HEK293 (cell line): ENCODE results near the gene CSNK1E.

ENCODE experiments used
- CTCF ChIP-seq: fragments of 450-650 bp; formaldehyde crosslinking; IDR thresholded peaks from 2 replicates; pipeline ENCODE4 v1.5.1; 2016; ENCODE audit warnings: missing biosample characterization, missing genetic modification characterization
- EGR2 ChIP-seq: fragments of 450-650 bp; formaldehyde crosslinking; IDR thresholded peaks from 2 replicates; pipeline ENCODE4 v1.5.1; 2016; ENCODE audit warnings: low read depth, missing biosample characterization, missing genetic modification characterization
- INSM2 ChIP-seq: fragments of 450-650 bp; formaldehyde crosslinking; IDR thresholded peaks from 2 replicates; pipeline ENCODE4 v1.5.1; 2016; ENCODE audit warnings: missing biosample characterization, missing genetic modification characterization
- KLF1 ChIP-seq: fragments of 450-650 bp; formaldehyde crosslinking; IDR thresholded peaks from 2 replicates; pipeline ENCODE4 v1.5.1; 2016; ENCODE audit warnings: missing biosample characterization, missing genetic modification characterization
- KLF17 ChIP-seq: fragments of 450-650 bp; formaldehyde crosslinking; IDR thresholded peaks from 2 replicates; pipeline ENCODE4 v1.5.1; 2016; ENCODE audit warnings: missing biosample characterization, missing genetic modification characterization
- KLF8 ChIP-seq: fragments of 450-650 bp; formaldehyde crosslinking; IDR thresholded peaks from 2 replicates; pipeline ENCODE4 v1.5.1; 2016; ENCODE audit warnings: missing biosample characterization, missing genetic modification characterization
- MEIS1 ChIP-seq: sonication (generic); formaldehyde crosslinking; IDR thresholded peaks from 2 replicates; pipeline ENCODE4 v1.8.1; 2022; ENCODE audit warnings: missing genetic modification reagents, mild to moderate bottlenecking, borderline replicate concordance
- SCRT1 ChIP-seq: fragments of 450-650 bp; formaldehyde crosslinking; IDR thresholded peaks from 2 replicates; pipeline ENCODE4 v1.5.1; 2016; ENCODE audit warnings: missing biosample characterization, missing genetic modification characterization, borderline replicate concordance
- SP2 ChIP-seq: fragments of 450-650 bp; formaldehyde crosslinking; IDR thresholded peaks from 2 replicates; pipeline ENCODE4 v1.5.1; 2016; ENCODE audit warnings: missing biosample characterization, missing genetic modification characterization
- SP7 ChIP-seq: fragments of 450-650 bp; formaldehyde crosslinking; IDR thresholded peaks from 2 replicates; pipeline ENCODE4 v1.5.1; 2016; ENCODE audit warnings: missing biosample characterization, missing genetic modification characterization
- ZEB2 ChIP-seq: fragments of 450-650 bp; formaldehyde crosslinking; IDR thresholded peaks from 2 replicates; pipeline ENCODE4 v1.5.1; 2016; ENCODE audit warnings: missing biosample characterization, missing genetic modification characterization
- ZFHX2 ChIP-seq: fragments of 450-650 bp; formaldehyde crosslinking; conservative IDR thresholded peaks from 2 replicates; pipeline ENCODE4 v1.5.1; 2016; ENCODE audit warnings: missing biosample characterization, missing genetic modification characterization
- ZNF10 ChIP-seq: fragments of 450-650 bp; formaldehyde crosslinking; IDR thresholded peaks from 2 replicates; pipeline ENCODE4 v1.5.1; 2017; ENCODE audit warnings: missing biosample characterization, missing genetic modification characterization
- ZNF423 ChIP-seq: fragments of 450-650 bp; formaldehyde crosslinking; IDR thresholded peaks from 2 replicates; pipeline ENCODE4 v1.5.1; 2016; ENCODE audit warnings: missing biosample characterization, missing genetic modification characterization
- ZNF501 ChIP-seq: fragments of 450-650 bp; formaldehyde crosslinking; IDR thresholded peaks from 2 replicates; pipeline ENCODE4 v1.5.1; 2016; ENCODE audit warnings: missing biosample characterization, missing genetic modification characterization
- ZNF529 ChIP-seq: fragments of 450-650 bp; formaldehyde crosslinking; IDR thresholded peaks from 2 replicates; pipeline ENCODE4 v1.5.1; 2017; ENCODE audit warnings: missing genetic modification characterization, missing biosample characterization; ENCODE audit not compliant: insufficient replicate concordance
- ZNF600 ChIP-seq: fragments of 450-650 bp; formaldehyde crosslinking; IDR thresholded peaks from 2 replicates; pipeline ENCODE4 v1.5.1; 2016; ENCODE audit warnings: missing biosample characterization, missing genetic modification characterization
- ZSCAN4 ChIP-seq: fragments of 450-650 bp; formaldehyde crosslinking; IDR thresholded peaks from 2 replicates; pipeline ENCODE4 v1.5.1; 2017; ENCODE audit warnings: missing biosample characterization, missing genetic modification characterization
- TF ChIP-seq, protein P1 (sequence below): fragments of 450-650 bp; formaldehyde crosslinking; IDR thresholded peaks from 2 replicates; pipeline ENCODE4 v1.5.1; 2017; ENCODE audit warnings: missing biosample characterization, missing genetic modification characterization
- TF ChIP-seq, protein P2 (sequence below): fragments of 450-650 bp; formaldehyde crosslinking; IDR thresholded peaks from 2 replicates; pipeline ENCODE4 v1.5.0; 2017; ENCODE audit warnings: missing biosample characterization, missing genetic modification characterization, borderline replicate concordance
- TF ChIP-seq, protein P3 (sequence below): fragments of 450-650 bp; formaldehyde crosslinking; IDR thresholded peaks from 2 replicates; pipeline ENCODE4 v1.5.1; 2016; ENCODE audit warnings: missing biosample characterization, missing genetic modification characterization
- TF ChIP-seq, protein P4 (sequence below): fragments of 450-650 bp; formaldehyde crosslinking; IDR thresholded peaks from 2 replicates; pipeline ENCODE4 v1.5.1; 2016; ENCODE audit warnings: missing biosample characterization, missing genetic modification characterization, borderline replicate concordance

CSNK1E gene

DNA sequence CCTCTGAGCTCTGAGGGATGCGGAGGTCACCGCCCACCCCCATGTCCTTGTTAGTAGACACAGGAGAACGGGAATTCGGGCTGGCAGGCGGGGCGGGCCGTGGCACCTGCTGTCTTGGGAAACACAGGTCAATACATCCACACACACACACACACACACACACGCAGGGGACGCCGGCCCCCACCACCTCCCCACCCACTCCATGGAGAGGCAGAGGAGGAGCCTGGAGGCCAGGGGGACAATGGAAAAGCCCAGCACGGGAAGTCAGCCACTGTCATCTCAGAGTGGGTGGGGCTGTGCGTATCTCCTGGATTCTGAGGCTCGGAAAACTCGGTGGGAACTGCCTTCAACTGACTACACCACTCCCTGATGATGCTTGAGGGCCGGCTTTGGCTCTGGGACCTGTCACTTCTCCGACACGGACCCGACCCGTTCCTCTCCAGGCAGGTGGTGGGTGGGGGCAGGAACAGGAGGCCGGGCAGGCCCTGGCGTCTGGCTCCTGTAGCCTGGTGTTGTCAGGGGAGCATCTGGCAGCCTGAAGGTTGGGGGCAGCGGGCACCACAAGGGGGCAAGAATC is 25.9 kb downstream of the CSNK1E start (continued):
- TF ChIP-seq, protein P1, sequence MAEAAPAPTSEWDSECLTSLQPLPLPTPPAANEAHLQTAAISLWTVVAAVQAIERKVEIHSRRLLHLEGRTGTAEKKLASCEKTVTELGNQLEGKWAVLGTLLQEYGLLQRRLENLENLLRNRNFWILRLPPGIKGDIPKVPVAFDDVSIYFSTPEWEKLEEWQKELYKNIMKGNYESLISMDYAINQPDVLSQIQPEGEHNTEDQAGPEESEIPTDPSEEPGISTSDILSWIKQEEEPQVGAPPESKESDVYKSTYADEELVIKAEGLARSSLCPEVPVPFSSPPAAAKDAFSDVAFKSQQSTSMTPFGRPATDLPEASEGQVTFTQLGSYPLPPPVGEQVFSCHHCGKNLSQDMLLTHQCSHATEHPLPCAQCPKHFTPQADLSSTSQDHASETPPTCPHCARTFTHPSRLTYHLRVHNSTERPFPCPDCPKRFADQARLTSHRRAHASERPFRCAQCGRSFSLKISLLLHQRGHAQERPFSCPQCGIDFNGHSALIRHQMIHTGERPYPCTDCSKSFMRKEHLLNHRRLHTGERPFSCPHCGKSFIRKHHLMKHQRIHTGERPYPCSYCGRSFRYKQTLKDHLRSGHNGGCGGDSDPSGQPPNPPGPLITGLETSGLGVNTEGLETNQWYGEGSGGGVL, result 0 out of 2 replicates have a peak, but pooled peaks have one; percentile 30
- TF ChIP-seq CTCF, result peak; percentile 27; the same call in 1 of the 2 replicates
- TF ChIP-seq, protein P2, sequence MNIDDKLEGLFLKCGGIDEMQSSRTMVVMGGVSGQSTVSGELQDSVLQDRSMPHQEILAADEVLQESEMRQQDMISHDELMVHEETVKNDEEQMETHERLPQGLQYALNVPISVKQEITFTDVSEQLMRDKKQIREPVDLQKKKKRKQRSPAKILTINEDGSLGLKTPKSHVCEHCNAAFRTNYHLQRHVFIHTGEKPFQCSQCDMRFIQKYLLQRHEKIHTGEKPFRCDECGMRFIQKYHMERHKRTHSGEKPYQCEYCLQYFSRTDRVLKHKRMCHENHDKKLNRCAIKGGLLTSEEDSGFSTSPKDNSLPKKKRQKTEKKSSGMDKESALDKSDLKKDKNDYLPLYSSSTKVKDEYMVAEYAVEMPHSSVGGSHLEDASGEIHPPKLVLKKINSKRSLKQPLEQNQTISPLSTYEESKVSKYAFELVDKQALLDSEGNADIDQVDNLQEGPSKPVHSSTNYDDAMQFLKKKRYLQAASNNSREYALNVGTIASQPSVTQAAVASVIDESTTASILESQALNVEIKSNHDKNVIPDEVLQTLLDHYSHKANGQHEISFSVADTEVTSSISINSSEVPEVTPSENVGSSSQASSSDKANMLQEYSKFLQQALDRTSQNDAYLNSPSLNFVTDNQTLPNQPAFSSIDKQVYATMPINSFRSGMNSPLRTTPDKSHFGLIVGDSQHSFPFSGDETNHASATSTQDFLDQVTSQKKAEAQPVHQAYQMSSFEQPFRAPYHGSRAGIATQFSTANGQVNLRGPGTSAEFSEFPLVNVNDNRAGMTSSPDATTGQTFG (tag by site-specific recombination), result no peak
- no peak for TF ChIP-seq MEIS1 (CRISPR knock-in tag)
- no peak for TF ChIP-seq INSM2
- TF ChIP-seq ZNF423 (tag by site-specific recombination), result no peak
- 0 out of 2 replicates have a peak, but pooled peaks have one; percentile 42 for TF ChIP-seq ZNF600 (tag by site-specific recombination)
- TF ChIP-seq ZNF501 (tag by site-specific recombination), result no peak
- TF ChIP-seq ZNF529, result no peak
- TF ChIP-seq ZFHX2 (tag by site-specific recombination), result peak; percentile 97
- peak; percentile 77 for TF ChIP-seq ZSCAN4 (tag by site-specific recombination)
- TF ChIP-seq SCRT1 (tag by site-specific recombination), result no peak
- peak; percentile 98 for TF ChIP-seq ZNF10 (tag by site-specific recombination)
- TF ChIP-seq, protein P3, sequence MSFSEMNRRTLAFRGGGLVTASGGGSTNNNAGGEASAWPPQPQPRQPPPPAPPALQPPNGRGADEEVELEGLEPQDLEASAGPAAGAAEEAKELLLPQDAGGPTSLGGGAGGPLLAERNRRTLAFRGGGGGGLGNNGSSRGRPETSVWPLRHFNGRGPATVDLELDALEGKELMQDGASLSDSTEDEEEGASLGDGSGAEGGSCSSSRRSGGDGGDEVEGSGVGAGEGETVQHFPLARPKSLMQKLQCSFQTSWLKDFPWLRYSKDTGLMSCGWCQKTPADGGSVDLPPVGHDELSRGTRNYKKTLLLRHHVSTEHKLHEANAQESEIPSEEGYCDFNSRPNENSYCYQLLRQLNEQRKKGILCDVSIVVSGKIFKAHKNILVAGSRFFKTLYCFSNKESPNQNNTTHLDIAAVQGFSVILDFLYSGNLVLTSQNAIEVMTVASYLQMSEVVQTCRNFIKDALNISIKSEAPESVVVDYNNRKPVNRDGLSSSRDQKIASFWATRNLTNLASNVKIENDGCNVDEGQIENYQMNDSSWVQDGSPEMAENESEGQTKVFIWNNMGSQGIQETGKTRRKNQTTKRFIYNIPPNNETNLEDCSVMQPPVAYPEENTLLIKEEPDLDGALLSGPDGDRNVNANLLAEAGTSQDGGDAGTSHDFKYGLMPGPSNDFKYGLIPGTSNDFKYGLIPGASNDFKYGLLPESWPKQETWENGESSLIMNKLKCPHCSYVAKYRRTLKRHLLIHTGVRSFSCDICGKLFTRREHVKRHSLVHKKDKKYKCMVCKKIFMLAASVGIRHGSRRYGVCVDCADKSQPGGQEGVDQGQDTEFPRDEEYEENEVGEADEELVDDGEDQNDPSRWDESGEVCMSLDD (tag by site-specific recombination), result 0 out of 2 replicates have a peak, but pooled peaks have one; percentile 19
- peak; percentile 53; the same call in 1 of the 2 replicates for TF ChIP-seq KLF17 (tag by site-specific recombination)
- 0 out of 2 replicates have a peak, but pooled peaks have one; percentile 13 for TF ChIP-seq SP2 (tag by site-specific recombination)
- TF ChIP-seq EGR2 (tag by site-specific recombination), result peak; percentile 97
- peak; percentile 38; the same call in 1 of the 2 replicates for TF ChIP-seq KLF1
- peak; percentile 50; the same call in 1 of the 2 replicates for TF ChIP-seq KLF8
- TF ChIP-seq, protein P4, sequence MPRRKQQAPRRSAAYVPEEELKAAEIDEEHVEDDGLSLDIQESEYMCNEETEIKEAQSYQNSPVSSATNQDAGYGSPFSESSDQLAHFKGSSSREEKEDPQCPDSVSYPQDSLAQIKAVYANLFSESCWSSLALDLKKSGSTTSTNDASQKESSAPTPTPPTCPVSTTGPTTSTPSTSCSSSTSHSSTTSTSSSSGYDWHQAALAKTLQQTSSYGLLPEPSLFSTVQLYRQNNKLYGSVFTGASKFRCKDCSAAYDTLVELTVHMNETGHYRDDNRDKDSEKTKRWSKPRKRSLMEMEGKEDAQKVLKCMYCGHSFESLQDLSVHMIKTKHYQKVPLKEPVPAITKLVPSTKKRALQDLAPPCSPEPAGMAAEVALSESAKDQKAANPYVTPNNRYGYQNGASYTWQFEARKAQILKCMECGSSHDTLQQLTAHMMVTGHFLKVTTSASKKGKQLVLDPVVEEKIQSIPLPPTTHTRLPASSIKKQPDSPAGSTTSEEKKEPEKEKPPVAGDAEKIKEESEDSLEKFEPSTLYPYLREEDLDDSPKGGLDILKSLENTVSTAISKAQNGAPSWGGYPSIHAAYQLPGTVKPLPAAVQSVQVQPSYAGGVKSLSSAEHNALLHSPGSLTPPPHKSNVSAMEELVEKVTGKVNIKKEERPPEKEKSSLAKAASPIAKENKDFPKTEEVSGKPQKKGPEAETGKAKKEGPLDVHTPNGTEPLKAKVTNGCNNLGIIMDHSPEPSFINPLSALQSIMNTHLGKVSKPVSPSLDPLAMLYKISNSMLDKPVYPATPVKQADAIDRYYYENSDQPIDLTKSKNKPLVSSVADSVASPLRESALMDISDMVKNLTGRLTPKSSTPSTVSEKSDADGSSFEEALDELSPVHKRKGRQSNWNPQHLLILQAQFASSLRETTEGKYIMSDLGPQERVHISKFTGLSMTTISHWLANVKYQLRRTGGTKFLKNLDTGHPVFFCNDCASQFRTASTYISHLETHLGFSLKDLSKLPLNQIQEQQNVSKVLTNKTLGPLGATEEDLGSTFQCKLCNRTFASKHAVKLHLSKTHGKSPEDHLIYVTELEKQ, result 0 out of 2 replicates have a peak, but pooled peaks have one; percentile 3
- 0 out of 2 replicates have a peak, but pooled peaks have one; percentile 40 for TF ChIP-seq ZEB2 (tag by site-specific recombination)
- TF ChIP-seq SP7 (tag by site-specific recombination), result 0 out of 2 replicates have a peak, but pooled peaks have one; percentile 44
